ENCODE measurements around the gene GCH1. TPM values are rescaled to one million over a fixed set of nuclear protein-coding genes. Genes with fewer than 3 reads are reported as not detected.

Gene GCH1
- total RNA-seq, 2 experiments from 2014 or later: 68.7 to 70.3 TPM

DNA sequence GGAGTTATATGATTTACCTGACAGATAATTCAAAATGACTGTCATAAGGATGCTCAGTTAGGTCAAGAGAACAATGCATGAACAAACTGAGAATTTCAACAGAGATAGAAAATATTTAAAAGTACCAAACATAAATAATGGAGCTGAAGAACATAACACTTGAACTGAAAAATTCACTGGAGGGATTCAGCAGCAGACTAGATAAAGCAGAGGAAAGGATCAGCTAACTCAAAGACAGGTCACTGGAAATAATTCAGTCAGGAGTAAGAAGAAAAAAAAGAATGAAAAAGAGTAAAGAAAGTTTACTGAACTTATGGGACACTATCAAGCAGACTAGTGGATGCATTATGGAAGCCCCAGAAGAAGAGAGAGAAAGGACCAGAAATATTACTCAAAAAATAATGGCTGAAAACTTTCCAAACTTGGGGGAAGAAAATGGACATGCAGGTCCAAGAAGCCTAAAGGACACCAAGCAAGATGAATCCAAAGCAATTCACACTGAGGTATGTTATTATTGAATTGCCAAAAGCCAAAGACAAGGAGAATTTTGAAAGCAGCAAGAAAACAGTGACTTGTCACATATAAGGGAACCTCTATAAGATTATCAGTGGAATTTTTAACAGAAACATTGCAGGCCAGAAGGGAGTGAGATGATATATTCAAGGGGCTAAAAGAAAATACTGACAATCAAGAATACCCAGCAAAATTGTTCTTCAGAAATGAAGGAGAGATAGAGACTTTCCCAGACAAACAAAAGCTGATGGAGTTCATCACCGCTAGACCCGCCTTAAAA, 78.7 kb downstream of the GCH1 start:
- ChIA-PET CTCF (no interaction called here), POLR2A (no interaction called here)

DNA sequence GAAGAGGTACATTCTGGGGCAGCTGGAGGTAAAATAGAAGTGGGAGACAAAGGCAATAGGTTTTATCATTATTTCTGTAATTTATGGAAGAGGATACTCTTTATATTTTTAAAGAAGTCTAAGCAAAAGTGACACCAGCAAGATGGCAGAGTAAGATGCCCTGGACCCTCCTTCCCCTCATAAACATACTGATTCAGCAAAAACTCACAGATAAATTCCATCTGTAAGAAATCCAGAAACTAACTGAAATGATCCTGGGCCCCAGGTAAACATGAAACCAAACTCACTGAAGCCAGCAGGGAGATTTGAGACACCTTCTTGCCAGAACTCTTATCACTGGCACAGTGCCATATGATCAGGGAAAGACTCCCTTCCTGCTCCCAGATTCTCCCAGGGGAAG, 79.9 kb downstream of the GCH1 start:
- H3K9me3 Mint-ChIP-seq: peaks cover 17% of the 10 kb centered on the region
- ChIA-PET POLR2A (no interaction called here), CTCF (no interaction called here)
- DNase-seq: no peak
- H3K27me3 Mint-ChIP-seq: peaks cover 16% of the 10 kb centered on the region
- H3K4me3 Mint-ChIP-seq: no peak overlapping the region
- H3K4me1 Mint-ChIP-seq: no peaks in the 10 kb centered on the region
- H3K36me3 Mint-ChIP-seq (ENCODE audit: low read depth): no peaks in the 10 kb centered on the region
- no peak overlapping the region for H3K27ac Mint-ChIP-seq

More for the DNA sequence above, 78.7 kb downstream of the GCH1 start:
- Mint-ChIP-seq H3K4me1 (no peaks in the 10 kb centered on the region), H3K27me3 (peaks cover 16% of the 10 kb centered on the region), H3K27ac (no peak overlapping the region), H3K36me3 (ENCODE audit: low read depth) (no peaks in the 10 kb centered on the region), H3K4me3 (no peak overlapping the region), H3K9me3 (peaks cover 17% of the 10 kb centered on the region)
- no peak for DNase-seq

DNA sequence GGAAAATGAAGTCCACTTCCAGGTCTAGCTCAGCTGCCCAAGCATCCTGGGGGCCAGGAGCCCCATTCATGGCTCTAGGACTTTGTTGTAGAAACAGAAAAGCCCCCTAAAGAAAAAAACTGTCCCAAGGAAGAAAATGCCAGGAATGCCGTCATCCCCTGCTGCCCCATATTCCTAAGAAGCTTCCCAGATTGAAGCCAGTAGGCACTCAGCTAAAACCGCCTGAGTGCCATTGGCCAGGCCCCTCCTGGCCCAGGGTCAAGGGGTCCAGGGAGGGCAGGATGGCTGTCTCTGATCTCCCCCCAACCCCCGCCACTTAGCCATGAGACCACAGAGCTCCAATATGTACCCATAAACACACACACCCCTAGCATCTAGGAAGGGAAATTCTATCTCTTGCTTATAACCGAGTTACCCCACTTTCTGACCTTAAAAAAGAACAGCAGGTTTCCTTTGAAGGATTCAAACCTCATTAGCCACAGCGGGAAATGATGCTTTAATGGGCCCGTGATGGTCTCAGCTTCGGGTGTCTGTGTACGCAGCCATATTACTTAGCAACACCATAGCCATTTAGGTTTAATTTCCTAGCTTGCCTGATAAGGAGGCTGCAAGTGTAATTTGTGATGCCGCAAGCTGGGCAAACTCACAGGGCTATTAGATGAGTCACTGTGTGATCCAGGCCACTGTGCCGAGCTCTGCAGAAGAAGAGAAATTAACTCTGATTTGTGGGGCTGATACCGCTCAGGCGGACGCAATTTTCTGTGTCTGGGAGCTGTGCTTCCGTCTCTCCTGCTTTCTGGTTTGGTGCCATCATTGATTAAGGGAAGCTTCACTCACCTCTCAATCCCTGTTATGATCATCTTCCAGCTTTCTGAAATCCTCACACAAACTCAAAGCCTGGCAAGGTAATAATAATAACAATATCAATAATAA, 84.2 kb downstream of the GCH1 start:
- H3K27ac Mint-ChIP-seq: no peak overlapping the region
- no peak overlapping the region for H3K4me3 Mint-ChIP-seq
- ChIA-PET POLR2A (no interaction called here), CTCF (no interaction called here)
- H3K27me3 Mint-ChIP-seq: peaks cover 7% of the 10 kb centered on the region
- H3K9me3 Mint-ChIP-seq: no peaks in the 10 kb centered on the region
- no peaks in the 10 kb centered on the region for H3K36me3 Mint-ChIP-seq (ENCODE audit: low read depth)
- no peaks in the 10 kb centered on the region for H3K4me1 Mint-ChIP-seq
- no peak for DNase-seq

DNA sequence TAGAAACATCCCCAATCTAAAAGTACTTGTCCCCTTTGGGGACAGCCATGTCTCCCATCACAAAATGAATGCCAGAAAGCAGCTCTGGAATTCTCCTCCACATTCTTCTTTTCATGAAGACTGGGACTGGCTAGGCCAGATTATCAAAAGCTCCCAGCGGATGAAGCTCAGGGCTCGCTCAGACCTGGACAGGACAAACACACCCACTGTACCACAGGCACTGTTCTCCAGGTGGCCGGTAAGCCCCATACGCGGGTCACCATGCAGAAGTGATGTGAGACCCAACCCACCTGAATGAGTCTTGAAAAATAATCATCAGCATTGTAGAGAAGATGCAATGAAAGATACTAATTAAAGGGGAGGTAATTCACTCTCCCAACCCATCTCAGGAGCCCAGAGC, 85.1 kb downstream of the GCH1 start:
- H3K36me3 Mint-ChIP-seq (ENCODE audit: low read depth): no peaks in the 10 kb centered on the region
- no peak for DNase-seq
- POLR2A ChIA-PET: no interaction called here

DNA sequence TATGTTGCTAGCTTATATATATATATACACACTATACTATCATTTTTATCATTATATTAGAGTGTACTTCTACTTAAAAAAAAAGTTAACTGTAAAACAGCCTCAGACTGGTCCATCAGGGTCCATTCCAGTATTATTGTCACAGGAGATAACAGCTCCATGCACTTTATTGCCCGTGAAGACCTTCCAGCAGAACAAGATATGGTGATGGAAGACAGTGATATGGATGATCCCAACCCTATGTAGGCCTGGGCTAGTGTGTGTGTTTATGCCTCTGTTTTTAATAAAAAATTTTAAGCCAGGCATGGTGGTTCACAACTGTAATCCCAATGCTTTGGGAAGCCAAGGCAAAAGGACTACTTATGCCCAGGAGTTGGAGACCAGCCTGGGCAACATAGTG, 86.2 kb downstream of the GCH1 start:
- Mint-ChIP-seq H3K4me1 (no peaks in the 10 kb centered on the region), H3K36me3 (ENCODE audit: low read depth) (no peaks in the 10 kb centered on the region), H3K27ac (no peak overlapping the region), H3K9me3 (no peaks in the 10 kb centered on the region), H3K4me3 (no peak overlapping the region), H3K27me3 (peaks cover 10% of the 10 kb centered on the region)
- ChIA-PET POLR2A (no interaction called here), CTCF (interaction anchor here (1.8 kb wide), 2 partner anchors 11 to 86 kb away, joined by 6 to 10 read pairs; partner anchors contain the start of gene GCH1)
- DNase-seq: no peak

More for the DNA sequence above, 85.1 kb downstream of the GCH1 start:
- Mint-ChIP-seq H3K27me3 (peaks cover 10% of the 10 kb centered on the region), H3K4me3 (no peak overlapping the region), H3K4me1 (no peaks in the 10 kb centered on the region), H3K27ac (no peak overlapping the region), H3K9me3 (no peaks in the 10 kb centered on the region)
- CTCF ChIA-PET: interaction anchor here (1.8 kb wide), 2 partner anchors 12 to 85 kb away, joined by 6 to 10 read pairs; partner anchors contain the start of gene GCH1

DNA sequence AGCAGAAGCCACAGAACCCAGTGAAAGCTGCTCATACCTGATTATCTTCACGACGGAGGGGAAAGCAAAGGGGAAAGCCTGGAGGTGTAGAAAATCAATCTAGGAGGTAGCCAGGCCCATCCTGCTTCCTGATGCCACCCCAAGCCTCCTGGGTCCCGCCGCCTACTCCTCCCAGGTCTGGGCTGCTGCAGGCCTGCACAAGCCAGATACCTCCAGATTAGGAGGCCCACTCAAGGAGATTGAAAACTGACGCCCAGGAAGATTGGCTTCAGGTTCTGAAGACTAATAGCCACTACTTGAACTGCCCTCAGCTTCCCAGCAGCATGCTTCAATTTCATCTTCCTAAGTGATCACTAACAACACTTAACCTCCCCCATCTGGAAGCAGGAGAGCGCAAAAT, 87.1 kb downstream of the GCH1 start:
- H3K9me3 Mint-ChIP-seq: no peaks in the 10 kb centered on the region

DNA sequence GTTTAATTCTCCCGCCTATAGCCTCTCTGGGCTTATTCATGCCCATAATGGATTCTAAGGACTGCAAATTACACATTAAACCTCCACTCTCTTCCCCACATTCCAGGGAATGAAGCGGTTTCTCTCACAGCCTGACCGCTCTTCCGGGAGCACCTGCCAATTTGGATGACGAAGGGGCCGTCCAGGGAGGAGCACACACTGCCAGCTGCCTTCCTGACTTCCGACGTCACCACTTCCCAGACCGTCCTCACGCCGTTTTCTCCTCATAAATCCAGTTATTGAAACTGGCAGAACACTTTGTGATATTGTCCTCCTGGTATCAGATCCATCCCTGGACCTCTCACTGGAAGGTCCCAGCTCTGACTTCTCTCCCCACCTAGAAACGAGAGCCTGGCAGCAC, 87.6 kb downstream of the GCH1 start:
- Mint-ChIP-seq H3K9me3 (no peaks in the 10 kb centered on the region), H3K27me3 (peaks cover 12% of the 10 kb centered on the region), H3K27ac (no peak overlapping the region), H3K36me3 (ENCODE audit: low read depth) (no peaks in the 10 kb centered on the region), H3K4me3 (no peak overlapping the region), H3K4me1 (no peaks in the 10 kb centered on the region)
- ChIA-PET CTCF (interaction anchor here (1.0 to 1.9 kb wide), 2 partner anchors 9 to 11 kb away, joined by 3 to 7 read pairs; no protein-coding TSS in a partner anchor), POLR2A (interaction anchor here (0.5 kb wide), 1 partner anchor 85 kb away, joined by 3 read pairs; no protein-coding TSS in a partner anchor)
- DNase-seq: no peak

More for the DNA sequence above, 87.1 kb downstream of the GCH1 start:
- H3K27me3 Mint-ChIP-seq: peaks cover 13% of the 10 kb centered on the region
- no peak for DNase-seq
- ChIA-PET POLR2A (interaction anchor here (0.5 kb wide), 1 partner anchor 84 kb away, joined by 3 read pairs; no protein-coding TSS in a partner anchor), CTCF (interaction anchor here (1.8 kb wide), 1 partner anchor 10 kb away, joined by 10 read pairs; no protein-coding TSS in a partner anchor)
- H3K36me3 Mint-ChIP-seq (ENCODE audit: low read depth): no peaks in the 10 kb centered on the region
- H3K4me3 Mint-ChIP-seq: no peak overlapping the region
- H3K4me1 Mint-ChIP-seq: no peaks in the 10 kb centered on the region
- H3K27ac Mint-ChIP-seq: no peak overlapping the region

DNA sequence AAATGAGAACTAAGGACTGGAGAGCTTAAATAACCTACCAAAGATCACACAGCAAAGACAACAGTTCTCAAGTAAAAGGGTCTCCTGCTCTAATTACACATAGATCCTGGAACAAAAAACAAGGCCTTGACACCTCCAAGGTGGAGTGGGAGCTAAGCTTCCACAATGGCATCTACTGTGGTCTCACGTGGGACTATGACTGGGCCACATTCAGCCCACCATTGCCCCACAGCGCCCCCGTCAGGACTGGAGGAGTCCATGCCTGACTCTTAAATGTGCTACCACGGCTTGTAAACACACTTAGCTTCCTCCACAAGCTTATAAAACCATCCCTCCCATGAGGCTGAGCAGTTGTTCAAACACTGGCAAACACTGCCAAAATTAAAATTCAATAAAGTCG, 88.5 kb downstream of the GCH1 start:
- ChIA-PET POLR2A (interaction anchor here (1.1 to 1.3 kb wide), 2 partner anchors 30 to 67 kb away, joined by 3 read pairs; no protein-coding TSS in a partner anchor), CTCF (interaction anchor here (0.6 to 1.9 kb wide), 4 partner anchors 8 to 625 kb away, joined by 3 to 7 read pairs (median 4); no protein-coding TSS in a partner anchor)
- DNase-seq: no peak
- Mint-ChIP-seq H3K27me3 (peaks cover 7% of the 10 kb centered on the region), H3K9me3 (no peaks in the 10 kb centered on the region), H3K27ac (no peak overlapping the region), H3K36me3 (ENCODE audit: low read depth) (no peaks in the 10 kb centered on the region), H3K4me1 (no peaks in the 10 kb centered on the region), H3K4me3 (no peak overlapping the region)

DNA sequence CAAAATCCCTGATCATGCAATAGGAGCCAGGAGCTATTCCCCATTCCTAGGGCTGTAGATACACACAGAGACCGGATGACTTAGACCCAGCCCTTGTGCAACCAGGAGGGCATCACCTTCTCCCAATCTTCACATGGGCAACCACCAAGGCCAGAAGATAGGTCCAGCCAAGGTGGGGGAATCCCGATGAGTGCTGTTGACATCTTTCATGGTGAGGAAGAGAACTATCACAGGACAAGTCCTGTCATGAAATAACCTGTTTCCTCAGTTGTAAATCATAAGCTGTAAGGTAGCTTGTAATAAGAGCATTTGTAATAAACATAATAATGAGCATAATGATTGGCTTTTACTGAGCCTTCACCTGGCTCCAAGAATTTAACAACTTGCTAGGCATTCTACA, 89.5 kb downstream of the GCH1 start:
- Mint-ChIP-seq H3K4me3 (no peak overlapping the region), H3K27ac (no peak overlapping the region), H3K36me3 (ENCODE audit: low read depth) (no peaks in the 10 kb centered on the region), H3K27me3 (peaks cover 9% of the 10 kb centered on the region), H3K9me3 (no peaks in the 10 kb centered on the region), H3K4me1 (no peaks in the 10 kb centered on the region)
- POLR2A ChIA-PET: no interaction called here
- CTCF ChIA-PET: interaction anchor here (1.3 kb wide), 1 partner anchor 249 kb away, joined by 5 read pairs; no protein-coding TSS in a partner anchor
- DNase-seq: no peak

DNA sequence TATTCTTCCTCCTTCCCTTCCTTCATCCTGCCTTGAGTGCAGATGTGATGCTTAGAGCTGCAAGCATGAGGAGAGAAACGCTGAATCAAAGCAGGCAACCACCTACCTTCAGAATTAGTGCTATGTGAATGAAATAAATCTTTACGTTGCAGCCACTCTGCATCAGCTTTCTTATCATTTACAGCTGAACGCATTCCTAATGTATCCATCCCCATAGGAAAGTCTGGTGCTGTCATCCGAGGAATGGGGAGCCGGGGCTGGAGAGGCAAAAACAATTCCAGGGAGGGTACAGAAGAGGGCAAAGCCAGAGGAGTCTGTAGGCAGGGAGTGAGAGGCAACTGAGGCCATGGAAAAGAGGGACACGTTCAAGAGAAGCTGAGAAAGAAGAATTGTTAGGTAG, 90.0 kb downstream of the GCH1 start:
- no peak overlapping the region for H3K27ac Mint-ChIP-seq
- POLR2A ChIA-PET: no interaction called here
- peaks cover 9% of the 10 kb centered on the region for H3K27me3 Mint-ChIP-seq
- CTCF ChIA-PET: no interaction called here
- no peaks in the 10 kb centered on the region for H3K9me3 Mint-ChIP-seq
- DNase-seq: no peak
- H3K4me3 Mint-ChIP-seq: no peak overlapping the region
- H3K36me3 Mint-ChIP-seq (ENCODE audit: low read depth): no peaks in the 10 kb centered on the region
- no peaks in the 10 kb centered on the region for H3K4me1 Mint-ChIP-seq

DNA sequence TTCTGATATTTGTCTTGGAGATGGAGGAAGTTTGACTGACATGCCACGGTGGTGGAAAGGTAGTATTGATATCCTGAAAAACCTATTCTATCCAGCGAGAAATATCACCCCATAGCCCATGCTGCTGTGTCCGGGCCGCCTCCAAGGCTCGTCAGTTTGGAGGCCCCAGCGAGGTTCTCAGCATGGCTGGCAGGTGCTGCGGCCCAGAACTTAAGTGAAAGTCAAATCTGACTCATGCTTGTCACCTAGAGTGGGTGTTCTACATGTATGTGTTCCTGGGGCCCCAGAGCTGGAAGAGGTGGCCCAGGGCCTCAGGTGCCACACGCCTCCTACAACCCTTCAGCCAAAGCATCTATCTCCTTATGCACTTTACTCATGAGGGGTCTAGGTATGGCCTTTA, 92.9 kb downstream of the GCH1 start:
- ChIA-PET POLR2A (no interaction called here), CTCF (no interaction called here)
- H3K27ac Mint-ChIP-seq: no peak overlapping the region
- H3K27me3 Mint-ChIP-seq: peaks cover 19% of the 10 kb centered on the region
- peaks cover 3% of the 10 kb centered on the region for H3K4me1 Mint-ChIP-seq
- no peaks in the 10 kb centered on the region for H3K36me3 Mint-ChIP-seq (ENCODE audit: low read depth)
- no peak overlapping the region for H3K4me3 Mint-ChIP-seq
- no peak for DNase-seq
- no peaks in the 10 kb centered on the region for H3K9me3 Mint-ChIP-seq

DNA sequence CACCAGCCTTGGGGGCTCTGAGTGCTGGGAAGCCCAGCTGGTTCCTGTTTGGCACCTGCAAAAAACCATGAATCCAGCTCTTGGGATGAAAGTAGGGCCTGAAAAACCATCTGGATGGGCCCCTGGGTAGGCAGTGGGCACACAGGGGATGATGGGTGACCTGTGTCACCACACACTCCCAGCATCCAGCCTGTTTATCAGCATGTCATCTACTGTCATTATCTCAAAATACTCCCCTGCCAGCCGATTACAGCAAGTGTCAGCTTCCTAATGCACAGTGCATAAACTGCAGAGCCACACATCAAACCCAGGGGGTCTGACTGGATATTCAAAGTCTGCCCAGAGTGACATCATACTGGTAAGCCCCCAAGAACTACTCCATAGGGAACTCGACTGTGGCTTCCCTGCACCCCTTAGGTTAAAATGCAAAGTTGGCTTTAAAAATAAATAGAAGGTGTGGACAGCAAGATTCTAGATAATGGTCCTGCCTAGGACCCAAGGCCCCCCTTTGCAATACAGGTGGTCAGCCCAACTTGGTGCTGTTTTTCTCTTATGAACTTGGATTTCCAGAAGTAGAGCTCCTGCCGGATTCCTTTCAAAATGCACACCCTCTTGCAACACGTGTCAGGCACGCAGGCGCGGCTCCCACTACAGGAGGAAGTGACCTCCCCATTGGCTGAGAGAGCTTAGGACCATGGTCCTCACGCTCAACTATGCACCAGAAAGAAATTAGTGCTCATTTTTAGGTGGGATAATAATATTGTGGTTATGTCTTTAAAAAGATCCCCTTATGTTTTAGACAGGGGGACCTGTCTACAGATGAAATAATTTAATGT, 94.1 kb downstream of the GCH1 start:
- no peaks in the 10 kb centered on the region for H3K36me3 Mint-ChIP-seq (ENCODE audit: low read depth)
- no peak overlapping the region for H3K27ac Mint-ChIP-seq
- H3K9me3 Mint-ChIP-seq: no peaks in the 10 kb centered on the region
- no peak overlapping the region for H3K4me3 Mint-ChIP-seq
- H3K27me3 Mint-ChIP-seq: peaks cover 21% of the 10 kb centered on the region
- ChIA-PET POLR2A (interaction anchor here (1.2 kb wide), 1 partner anchor 34 kb away, joined by 4 read pairs; no protein-coding TSS in a partner anchor), CTCF (interaction anchor here (0.6 kb wide), 1 partner anchor 15 kb away, joined by 4 read pairs; no protein-coding TSS in a partner anchor)
- peaks cover 3% of the 10 kb centered on the region for H3K4me1 Mint-ChIP-seq
- no peak for DNase-seq
